ENCODE data around the gene PMP22. TPM values are rescaled to one million over a fixed set of nuclear protein-coding genes. Genes with fewer than 3 reads are reported as not detected.

Gene PMP22
- total RNA-seq, 2 experiments from 2014 or later: 0.21 to 0.22 TPM

DNA sequence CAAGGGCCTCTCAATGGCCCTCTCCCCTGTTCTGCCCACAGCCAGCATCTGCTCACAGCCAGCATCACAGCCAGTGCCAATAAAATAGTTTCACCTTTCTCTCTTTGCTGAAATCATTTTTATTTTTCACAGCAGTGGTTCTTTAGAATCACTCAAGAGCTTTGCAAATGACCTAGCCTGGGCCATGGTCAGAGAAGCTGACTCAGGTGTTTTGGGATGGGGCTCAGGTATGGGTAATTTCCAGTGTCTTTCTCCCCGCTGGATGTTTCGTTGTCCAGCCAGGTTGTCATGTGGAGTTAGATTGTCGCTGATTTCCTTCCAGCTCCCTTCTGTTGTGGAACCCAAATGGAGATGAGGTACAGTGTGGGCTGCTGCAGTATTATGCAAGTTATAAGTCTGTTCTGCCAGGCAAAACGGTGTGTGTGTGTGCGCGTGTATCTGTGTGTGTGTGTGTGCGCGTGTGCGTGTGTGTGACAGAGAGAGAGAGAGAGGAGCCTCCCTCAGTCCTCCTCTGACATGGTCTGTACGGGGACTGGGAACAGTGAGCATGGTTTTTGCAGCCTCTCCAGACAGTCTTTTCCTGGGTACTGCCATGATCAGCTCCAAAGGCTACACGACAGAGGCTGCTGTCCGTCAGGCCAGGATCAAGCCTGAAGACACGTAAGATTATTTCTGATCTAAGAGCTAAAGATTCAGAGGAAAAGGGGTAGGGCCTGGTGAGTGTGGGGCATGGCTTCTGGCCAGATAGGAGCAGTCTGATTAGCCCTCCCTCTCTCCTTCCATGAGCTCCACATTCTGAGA, 1.4 kb upstream of the PMP22 start:
- no peak overlapping the region for H3K4me3 Mint-ChIP-seq
- peaks cover 69% of the 10 kb centered on the region for H3K27me3 Mint-ChIP-seq

DNA sequence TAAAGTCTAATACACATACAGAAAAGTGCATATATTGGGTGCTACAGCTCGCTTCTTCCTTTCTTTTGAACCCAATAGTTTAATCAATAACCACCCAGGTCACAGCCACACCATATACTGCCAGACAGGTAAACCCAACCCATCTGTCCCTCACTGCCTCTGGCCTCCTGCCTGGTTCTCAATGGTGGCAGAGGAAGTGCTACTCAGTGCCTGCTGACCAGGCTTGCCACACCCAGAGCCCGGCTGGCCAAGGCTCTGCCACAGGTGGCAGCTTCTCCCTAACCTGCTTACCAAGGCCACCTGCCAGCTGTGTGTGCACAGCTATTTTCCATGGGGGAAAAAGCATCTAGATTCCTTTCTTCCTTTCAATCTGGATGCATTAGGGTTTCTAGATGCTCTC, 584 bp downstream of the PMP22 start:
- peaks cover 84% of the 10 kb centered on the region for H3K27me3 Mint-ChIP-seq
- H3K4me3 Mint-ChIP-seq: no peak overlapping the region
- no peak for DNase-seq
- H3K4me1 Mint-ChIP-seq: peaks cover 9% of the 10 kb centered on the region
- H3K27ac Mint-ChIP-seq: no peak overlapping the region
- H3K9me3 Mint-ChIP-seq: no peaks in the 10 kb centered on the region
- H3K36me3 Mint-ChIP-seq: no peaks in the 10 kb centered on the region

More for the DNA sequence above, 1.4 kb upstream of the PMP22 start:
- no peak for DNase-seq
- Mint-ChIP-seq H3K36me3 (no peaks in the 10 kb centered on the region), H3K9me3 (no peaks in the 10 kb centered on the region), H3K4me1 (peaks cover 9% of the 10 kb centered on the region), H3K27ac (no peak overlapping the region)

DNA sequence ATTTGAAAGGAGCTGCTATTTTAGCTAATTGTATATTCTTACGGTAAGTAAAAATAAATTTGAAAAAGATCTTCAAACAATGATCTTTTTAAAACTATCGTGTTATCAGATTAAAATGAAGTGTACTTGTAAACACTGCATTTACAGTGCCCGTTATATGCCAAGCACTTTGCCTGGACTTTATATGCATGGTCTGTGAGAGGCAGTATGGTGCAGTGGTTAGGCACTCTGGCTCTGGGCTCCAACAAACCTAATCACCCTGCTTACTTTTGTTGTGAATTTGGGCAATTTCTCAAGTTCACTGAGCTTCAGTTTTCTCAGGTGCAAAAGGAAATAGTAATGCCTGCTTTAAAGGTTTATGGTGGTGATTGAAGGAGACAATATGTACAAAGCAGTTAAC, 1.4 kb downstream of the PMP22 start:
- Mint-ChIP-seq H3K9me3 (no peaks in the 10 kb centered on the region), H3K36me3 (no peaks in the 10 kb centered on the region), H3K27ac (no peak overlapping the region), H3K4me1 (peaks cover 9% of the 10 kb centered on the region), H3K27me3 (peaks cover 91% of the 10 kb centered on the region), H3K4me3 (no peak overlapping the region)
- no peak for DNase-seq

- Mint-ChIP-seq H3K4me3 (no peak overlapping the region), H3K36me3 (no peaks in the 10 kb centered on the region), H3K27me3 (peaks cover 96% of the 10 kb centered on the region), H3K27ac (no peak overlapping the region), H3K4me1 (peaks cover 9% of the 10 kb centered on the region), H3K9me3 (no peaks in the 10 kb centered on the region)
- no peak for DNase-seq
Observed at GRCh38 chr17:15263206-15263579, 1.9 kb downstream of the PMP22 start.

GRCh38 chr17:15262291-15263205, 2.6 kb downstream of the PMP22 start:
- DNase-seq: peak; percentile 20
- H3K4me3 Mint-ChIP-seq: peak overlapping the region; percentile 35
- H3K27ac Mint-ChIP-seq: no peak overlapping the region
- no peaks in the 10 kb centered on the region for H3K9me3 Mint-ChIP-seq
- H3K27me3 Mint-ChIP-seq: peaks cover 99% of the 10 kb centered on the region
- no peaks in the 10 kb centered on the region for H3K36me3 Mint-ChIP-seq
- H3K4me1 Mint-ChIP-seq: peaks cover 11% of the 10 kb centered on the region

- no peaks in the 10 kb centered on the region for H3K9me3 Mint-ChIP-seq
- H3K27ac Mint-ChIP-seq: no peak overlapping the region
- H3K4me3 Mint-ChIP-seq: no peak overlapping the region
- no peaks in the 10 kb centered on the region for H3K36me3 Mint-ChIP-seq
- DNase-seq: no peak
- peaks cover 98% of the 10 kb centered on the region for H3K27me3 Mint-ChIP-seq
- peaks cover 16% of the 10 kb centered on the region for H3K4me1 Mint-ChIP-seq
Observed at GRCh38 chr17:15261802-15262290, 3.3 kb downstream of the PMP22 start.

- Mint-ChIP-seq H3K36me3 (no peaks in the 10 kb centered on the region), H3K27ac (no peak overlapping the region), H3K9me3 (no peaks in the 10 kb centered on the region), H3K27me3 (peaks cover 99% of the 10 kb centered on the region), H3K4me3 (peak overlapping the region; percentile 48), H3K4me1 (peaks cover 16% of the 10 kb centered on the region)
- DNase-seq: peak; percentile 15
Observed at GRCh38 chr17:15261258-15261801, 3.8 kb downstream of the PMP22 start.

- no peaks in the 10 kb centered on the region for H3K9me3 Mint-ChIP-seq
- H3K4me3 Mint-ChIP-seq: peak overlapping the region; percentile 74
- no peak overlapping the region for H3K27ac Mint-ChIP-seq
- H3K4me1 Mint-ChIP-seq: peaks cover 16% of the 10 kb centered on the region
- DNase-seq: peak; percentile 78
- peaks cover 99% of the 10 kb centered on the region for H3K27me3 Mint-ChIP-seq
- H3K36me3 Mint-ChIP-seq: no peaks in the 10 kb centered on the region
Observed at GRCh38 chr17:15260376-15261257, 4.5 kb downstream of the PMP22 start.

DNA sequence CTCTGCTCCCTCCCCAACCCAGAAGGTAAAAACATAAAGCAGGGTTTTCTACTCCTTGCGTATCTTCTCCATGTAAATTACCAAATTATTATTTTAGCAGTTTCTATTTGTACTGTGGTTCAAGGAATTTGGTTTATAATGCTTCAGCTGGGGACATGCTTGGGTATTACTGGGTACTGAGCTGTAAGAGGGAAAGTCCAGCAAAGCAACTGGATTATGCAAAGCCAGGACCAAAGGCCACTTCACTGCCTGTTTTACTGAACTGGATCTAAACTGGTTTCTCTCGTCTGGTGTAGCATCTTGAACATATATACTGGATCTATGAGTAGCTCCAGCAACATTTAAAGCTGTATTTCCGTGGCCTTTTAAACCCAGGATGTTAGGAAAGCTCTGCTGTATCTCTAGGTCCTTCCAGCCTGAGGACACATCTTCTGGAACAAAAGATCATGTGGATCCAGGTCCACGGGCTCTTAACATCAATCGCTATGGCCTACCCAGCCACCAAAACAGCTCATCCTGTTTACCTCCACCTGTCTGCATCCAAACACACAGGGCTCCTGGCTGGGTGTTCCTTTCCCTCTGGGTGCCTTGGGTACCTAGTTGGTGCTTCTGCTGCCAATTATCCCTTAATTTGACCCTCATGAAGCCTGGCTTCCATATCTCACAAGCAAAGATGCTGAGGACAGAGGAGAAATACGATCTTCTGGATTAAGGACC, 7.2 kb downstream of the PMP22 start:
- Mint-ChIP-seq H3K9me3 (no peaks in the 10 kb centered on the region), H3K36me3 (no peaks in the 10 kb centered on the region), H3K27me3 (peaks cover 92% of the 10 kb centered on the region), H3K4me1 (peaks cover 16% of the 10 kb centered on the region), H3K27ac (no peak overlapping the region), H3K4me3 (no peak overlapping the region)
- DNase-seq: no peak

- Mint-ChIP-seq H3K4me1 (peaks cover 16% of the 10 kb centered on the region), H3K4me3 (peak overlapping the region; percentile 36), H3K36me3 (no peaks in the 10 kb centered on the region), H3K27ac (no peak overlapping the region), H3K27me3 (peaks cover 87% of the 10 kb centered on the region), H3K9me3 (no peaks in the 10 kb centered on the region)
- DNase-seq: peak; percentile 69
Observed at GRCh38 chr17:15257258-15257788, 7.8 kb downstream of the PMP22 start.

GRCh38 chr17:15256689-15257088, 8.4 kb downstream of the PMP22 start:
- H3K27me3 Mint-ChIP-seq: peaks cover 86% of the 10 kb centered on the region
- no peak for DNase-seq
- H3K4me1 Mint-ChIP-seq: peaks cover 12% of the 10 kb centered on the region
- H3K27ac Mint-ChIP-seq: no peak overlapping the region
- no peaks in the 10 kb centered on the region for H3K9me3 Mint-ChIP-seq
- no peak overlapping the region for H3K4me3 Mint-ChIP-seq
- no peaks in the 10 kb centered on the region for H3K36me3 Mint-ChIP-seq

- no peak for DNase-seq
- H3K27ac Mint-ChIP-seq: no peak overlapping the region
- H3K4me3 Mint-ChIP-seq: no peak overlapping the region
- no peaks in the 10 kb centered on the region for H3K9me3 Mint-ChIP-seq
- peaks cover 12% of the 10 kb centered on the region for H3K4me1 Mint-ChIP-seq
- peaks cover 78% of the 10 kb centered on the region for H3K27me3 Mint-ChIP-seq
- H3K36me3 Mint-ChIP-seq: no peaks in the 10 kb centered on the region
Observed at GRCh38 chr17:15255713-15256454, 9.2 kb downstream of the PMP22 start.

Measured in activated naive CD8-positive, alpha-beta T cell treated with anti-CD3 and anti-CD28 coated beads for 36 hours (primary cell).